H1 (cell line): ENCODE measurements around the gene AP5S1. TPM values are rescaled to one million over a fixed set of nuclear protein-coding genes. Genes with fewer than 3 reads are reported as not detected.

Experiments used
- CTCF ChIA-PET: fragments of 300-600 bp; sonication (Branson Sonifier 250); formaldehyde crosslinking; loops from one replicate; lab custom pipeline; 2021; ENCODE audit not compliant: partially characterized antibody; lab: Charles Lee
- POLR2A ChIA-PET: fragments of 300-600 bp; sonication (Branson Sonifier 250); formaldehyde crosslinking; loops from one replicate; lab custom pipeline; 2021; ENCODE audit warnings: inconsistent platforms; ENCODE audit not compliant: partially characterized antibody; lab: Charles Lee
- DNase-seq, 2 experiments: peaks; one replicate each; pipeline versions ENCODE4 v3.0.0 to v3.0.0-alpha.2; 2010 to 2022; ENCODE audit warnings: low spot score in 2 of 2, low read depth in 1 of 2, mixed read lengths in 1 of 2
- FAIRE-seq: peaks from 2 replicates; lab custom pipeline; 2011; peaks lifted over from hg19 to GRCh38; lab: Jason Lieb, UNC
- H2AFZ ChIP-seq: 2 replicates; pipeline ENCODE4 v1.8.1; 2012; ENCODE audit warnings: low read length, inconsistent platforms
- H2AK5ac ChIP-seq: 2 replicates; pipeline ENCODE4 v1.6.1; 2013; ENCODE audit warnings: low read depth, low read length
- H2BK120ac ChIP-seq: replicated peaks from 2 replicates; pipeline ENCODE3; 2013; ENCODE audit warnings: low read depth, low read length, inconsistent platforms
- H2BK12ac ChIP-seq: 2 replicates; pipeline ENCODE4 v1.6.1; 2013; ENCODE audit warnings: low read depth, low read length
- H2BK15ac ChIP-seq: 2 replicates; pipeline ENCODE4 v1.6.1; 2013; ENCODE audit warnings: low read length
- H2BK20ac ChIP-seq: 2 replicates; pipeline ENCODE4 v1.6.1; 2013; ENCODE audit warnings: low read length
- H2BK5ac ChIP-seq: 2 replicates; pipeline ENCODE4 v1.6.1; 2013; ENCODE audit warnings: low read depth, low read length
- H3K14ac ChIP-seq: 2 replicates; pipeline ENCODE4 v1.6.1; 2013; ENCODE audit warnings: inconsistent platforms; ENCODE audit not compliant: insufficient read length
- H3K18ac ChIP-seq: 2 replicates; pipeline ENCODE4 v1.6.1; 2013; ENCODE audit warnings: low read length; ENCODE audit errors: extremely low read depth
- H3K23ac ChIP-seq: 2 replicates; pipeline ENCODE4 v1.6.1; 2013; ENCODE audit warnings: inconsistent platforms; ENCODE audit not compliant: insufficient read length
- H3K23me2 ChIP-seq: 2 replicates; pipeline ENCODE4 v1.6.1; 2013; ENCODE audit warnings: low read depth, low read length
- H3K27ac ChIP-seq: 2 replicates; pipeline ENCODE4 v1.6.1; 2011; ENCODE audit warnings: low read depth, low read length, inconsistent platforms
- H3K27me3 ChIP-seq, 4 experiments: replicated peaks in 1 of 4; 1 replicate in 1 of 4; 2 replicates in 3 of 4; pipeline versions ENCODE4 v1.6.1 to v1.8.1; 2011 to 2013; ENCODE audit warnings: low read length in 3 of 4, mild to moderate bottlenecking in 3 of 4, inconsistent platforms in 2 of 4, mixed read lengths in 2 of 4, moderate library complexity in 1 of 4; ENCODE audit not compliant: control insufficient read depth in 3 of 4, insufficient read depth in 3 of 4; ENCODE audit errors: extremely low read depth in 1 of 4
- H3K36me3 ChIP-seq, 4 experiments: 2 replicates each; pipeline versions ENCODE4 v1.6.1 to v1.8.1; 2011 to 2013; ENCODE audit warnings: mild to moderate bottlenecking in 4 of 4, low read length in 3 of 4, moderate library complexity in 2 of 4, control low read depth in 1 of 4, inconsistent platforms in 1 of 4; ENCODE audit not compliant: insufficient read depth in 4 of 4, control insufficient read depth in 2 of 4
- H3K4ac ChIP-seq: replicated peaks from 2 replicates; pipeline ENCODE3; 2013; ENCODE audit warnings: low read length, low read depth, mixed read lengths, inconsistent platforms; ENCODE audit not compliant: insufficient read length
- H3K4me1 ChIP-seq, 4 experiments: replicated peaks in 1 of 4; 1 replicate in 1 of 4; 2 replicates in 3 of 4; pipeline versions ENCODE4 v1.6.1 to v1.8.1; 2011 to 2013; ENCODE audit warnings: low read length in 3 of 4, inconsistent platforms in 2 of 4, mixed read lengths in 1 of 4; ENCODE audit not compliant: insufficient read depth in 4 of 4, control insufficient read depth in 3 of 4
- H3K4me2 ChIP-seq, 2 experiments: 2 replicates each; pipeline versions ENCODE4 v1.6.1 to v1.8.1; 2011 to 2013; ENCODE audit warnings: low read depth in 2 of 2, low read length in 2 of 2, control low read depth in 1 of 2, inconsistent platforms in 1 of 2, mild to moderate bottlenecking in 1 of 2; ENCODE audit not compliant: insufficient read depth in 1 of 2
- H3K4me3 ChIP-seq, 4 experiments: fragments of 200-600, 300-600 bp in 1 of 4; sonication (generic), shearing (Covaris generic), sonication (Bioruptor Twin) in 1 of 4; 2 replicates each; pipeline versions ENCODE4 v1.5.1 to v1.8.1; 2011 to 2016; ENCODE audit warnings: low read length in 4 of 4, low read depth in 3 of 4, control low read depth in 2 of 4, inconsistent platforms in 2 of 4, mild to moderate bottlenecking in 2 of 4, mixed read lengths in 1 of 4, moderate library complexity in 1 of 4; ENCODE audit not compliant: insufficient read depth in 2 of 4; ENCODE audit errors: extremely low read depth in 1 of 4
- H3K56ac ChIP-seq: replicated peaks from 2 replicates; pipeline ENCODE3; 2013; ENCODE audit warnings: low read depth, mild to moderate bottlenecking, mixed read lengths, low read length, inconsistent platforms; ENCODE audit not compliant: insufficient read length
- H3K79me1 ChIP-seq: 2 replicates; pipeline ENCODE4 v1.6.1; 2013; ENCODE audit warnings: low read depth, low read length, control low read depth
- H3K79me2 ChIP-seq, 2 experiments: 2 replicates each; pipeline versions ENCODE4 v1.6.1 to v1.8.1; 2012 to 2013; ENCODE audit warnings: low read length in 2 of 2, mild to moderate bottlenecking in 2 of 2, inconsistent platforms in 1 of 2; ENCODE audit not compliant: insufficient read depth in 2 of 2, control insufficient read depth in 1 of 2
- H3K9ac ChIP-seq, 4 experiments: replicated peaks in 1 of 4; 1 replicate in 1 of 4; 2 replicates in 3 of 4; pipeline versions ENCODE4 v1.6.1 to v1.8.1; 2011 to 2013; ENCODE audit warnings: low read depth in 3 of 4, low read length in 3 of 4, control low read depth in 2 of 4, mild to moderate bottlenecking in 2 of 4, moderate library complexity in 2 of 4, inconsistent platforms in 1 of 4; ENCODE audit errors: extremely low read depth in 1 of 4
- H3K9me3 ChIP-seq, 2 experiments: 2 replicates each; pipeline versions ENCODE4 v1.6.1 to v1.8.1; 2012 to 2013; ENCODE audit warnings: mild to moderate bottlenecking in 2 of 2, moderate library complexity in 2 of 2, control low read depth in 1 of 2, inconsistent platforms in 1 of 2, low read depth in 1 of 2, low read length in 1 of 2, mixed read lengths in 1 of 2; ENCODE audit not compliant: insufficient read depth in 2 of 2
- H4K20me1 ChIP-seq, 2 experiments: replicated peaks in 1 of 2; 2 replicates each; pipeline versions ENCODE3 to v1.8.1; 2011 to 2013; ENCODE audit warnings: inconsistent platforms in 2 of 2, low read length in 2 of 2, mild to moderate bottlenecking in 1 of 2; ENCODE audit not compliant: insufficient read depth in 2 of 2, control insufficient read depth in 1 of 2
- H4K5ac ChIP-seq: 2 replicates; pipeline ENCODE4 v1.6.1; 2013; ENCODE audit warnings: low read length, low read depth, mixed read lengths, inconsistent platforms; ENCODE audit not compliant: insufficient read length
- H4K8ac ChIP-seq: 2 replicates; pipeline ENCODE4 v1.8.0; 2013; ENCODE audit warnings: mild to moderate bottlenecking, moderate library complexity, low read length, inconsistent platforms; ENCODE audit not compliant: insufficient read depth; ENCODE audit errors: extremely low read depth
- H4K91ac ChIP-seq: replicated peaks from 2 replicates; pipeline ENCODE3; 2013; ENCODE audit warnings: low read length, mixed read lengths, inconsistent platforms; ENCODE audit not compliant: insufficient read length
- ATF3 ChIP-seq: IDR thresholded peaks from 2 replicates; pipeline ENCODE4 v1.6.1; 2011; ENCODE audit warnings: low read depth, mild to moderate bottlenecking, low read length; ENCODE audit not compliant: insufficient read depth
- BRCA1 ChIP-seq: IDR thresholded peaks from 2 replicates; pipeline ENCODE4 v1.6.1; 2012; ENCODE audit warnings: low read depth, low read length, improper control_type of control experiment
- CBX8 ChIP-seq: fragments of 300-800, 300-1000 bp; sonication (generic); IDR thresholded peaks from 2 replicates; pipeline ENCODE4 v1.7.1; 2016; ENCODE audit warnings: low read depth, low read length, borderline replicate concordance
- CHD2 ChIP-seq: IDR thresholded peaks from 2 replicates; pipeline ENCODE4 v1.6.1; 2012; ENCODE audit warnings: low read length, improper control_type of control experiment
- RBBP5 ChIP-seq: IDR thresholded peaks from 2 replicates; pipeline ENCODE4 v1.7.1; 2012; ENCODE audit warnings: low read depth, mild to moderate bottlenecking, inconsistent platforms, low read length, moderate library complexity, borderline replicate concordance
- RFX5 ChIP-seq: IDR thresholded peaks from 2 replicates; pipeline ENCODE4 v1.6.1; 2011; ENCODE audit warnings: low read depth, low read length, improper control_type of control experiment, borderline replicate concordance
- SIRT6 ChIP-seq: IDR thresholded peaks from one replicate; pipeline ENCODE4 v1.7.1; 2012; ENCODE audit warnings: low read length, inconsistent platforms
- SP4 ChIP-seq: IDR thresholded peaks from 2 replicates; pipeline ENCODE4 v1.6.1; 2012; ENCODE audit warnings: low read length, inconsistent platforms
- WGBS, 2 experiments: shearing (Covaris generic) in 1 of 2; methylation state at CpG; one replicate each; pipeline versions ENCODE4 v1.1.6 to v1.1.7; 2013 to 2015; ENCODE audit warnings: low lambda C conversion rate in 2 of 2, mixed read lengths in 2 of 2, inconsistent platforms in 1 of 2, low coverage in 1 of 2, missing lambda C conversion rate in 1 of 2; ENCODE audit not compliant: insufficient replicate concordance in 2 of 2, insufficient coverage in 1 of 2, insufficient read length in 1 of 2; ENCODE audit errors: extremely low coverage in 1 of 2, missing lambda C conversion rate in 1 of 2; 5-methylcytosine and 5-hydroxymethylcytosine counted together
- polyA plus RNA-seq, 7 experiments: library from polyadenylated mRNA; depleted of rRNA in 3 of 7; stranded (reverse) in 5 of 7; unstranded in 2 of 7; fragments of >200 nt in 5 of 7; fragments of 200-250 nt in 2 of 7; gene quantifications; 1 replicate in 5 of 7; 2 replicates in 1 of 7; 4 replicates in 1 of 7; pipeline versions ENCODE4 v1.2.1 to v1.2.3, GENCODE V29; 2011 to 2013; ENCODE audit warnings: missing spikeins in 2 of 7, mixed read lengths in 2 of 7
- total RNA-seq: library from RNA; stranded (reverse); fragmentation: NEBNext Ultra II Directional; extraction: Animal tissue kit (Norgen Biotek cat#: 25700); gene quantifications from 2 replicates; pipeline ENCODE4 v1.2.1, GENCODE V29; 2021
- TF ChIP-seq, protein P1 (sequence below), 3 experiments: IDR thresholded peaks; 1 replicate in 2 of 3; 2 replicates in 1 of 3; pipeline versions ENCODE4 v1.5.1 to v1.6.1; 2011; ENCODE audit warnings: low read length in 3 of 3, mild to moderate bottlenecking in 3 of 3, inconsistent platforms in 2 of 3, low read depth in 1 of 3, moderate library complexity in 1 of 3; ENCODE audit not compliant: insufficient read depth in 1 of 3; ENCODE audit errors: control extremely low read depth in 1 of 3

AP5S1 gene
- total and polyA plus RNA-seq, 2 of the 8 experiments (the other 6 are each of a cell fraction or from before 2014, with no cell fraction given), result 3.3 to 3.7 TPM

- no peak overlapping the region for H3K4ac ChIP-seq
- no peaks in the 10 kb centered on the region; the same call in 1 of the 2 replicates for H3K79me1 ChIP-seq
- no peak overlapping the region for H3K23ac ChIP-seq
- H3K36me3 ChIP-seq, result peaks cover 4 to 16% (median 15%) of the 10 kb centered on the region in 4 experiments; a peak in 7 of 8 replicates
- H2BK120ac ChIP-seq, result no peak overlapping the region
- peaks cover 9% of the 10 kb centered on the region; the same call in 1 of the 2 replicates for H3K23me2 ChIP-seq
- no peak overlapping the region for H3K27ac ChIP-seq
- H3K27me3 ChIP-seq, result peaks cover 0 to 3% (median 0%) of the 10 kb centered on the region in 4 experiments; a peak in 1 of 7 replicates
- peak overlapping the region in 1 of 4 experiments; percentile 85; a peak in 1 of 8 replicates for H3K4me3 ChIP-seq
- H3K14ac ChIP-seq, result no peak overlapping the region
- H3K9ac ChIP-seq, result no peak overlapping the region
- H2BK15ac ChIP-seq, result no peak overlapping the region
- no peak overlapping the region for H2BK5ac ChIP-seq
- DNase-seq (no peak), FAIRE-seq (no peak)
- H4K5ac ChIP-seq, result no peak overlapping the region
- no peaks in the 10 kb centered on the region; a peak in 1 of 4 replicates for H3K79me2 ChIP-seq
- no peak overlapping the region for H3K18ac ChIP-seq
- ChIA-PET CTCF (interaction anchor here (0.6 kb wide), 1 partner anchor 744 kb away, joined by 3 read pairs; no protein-coding TSS in a partner anchor), POLR2A (no interaction called here)
- H4K8ac ChIP-seq, result no peak overlapping the region
- no peak overlapping the region for H2AFZ ChIP-seq
- peaks cover 3% of the 10 kb centered on the region in 2 experiments for H4K20me1 ChIP-seq
- H3K4me2 ChIP-seq, result peak overlapping the region; percentile 63 to 98; a peak in 2 of 4 replicates
- peaks cover 5 to 35% (median 28%) of the 10 kb centered on the region in 4 experiments for H3K4me1 ChIP-seq
- no peak overlapping the region for H3K56ac ChIP-seq
- no peak overlapping the region for H2BK20ac ChIP-seq
- H3K9me3 ChIP-seq, result no peaks in the 10 kb centered on the region
- no peak overlapping the region; the same call in 1 of the 2 replicates for H2AK5ac ChIP-seq
- no peak overlapping the region for H4K91ac ChIP-seq
- 79% methylated on average over 14 of the region's 19 CpGs; no CpG with 5 or more reads in 1 of the 2 experiments for WGBS, 2 experiments
- peak overlapping the region; percentile 35; the same call in 1 of the 2 replicates for H2BK12ac ChIP-seq
- TF ChIP-seq RFX5, result no peak
- no peak for TF ChIP-seq SIRT6
- TF ChIP-seq CHD2, result no peak
- TF ChIP-seq BRCA1, result no peak
- no peak for TF ChIP-seq CBX8
- no peak for TF ChIP-seq RBBP5
- TF ChIP-seq ATF3, result no peak
- TF ChIP-seq SP4, result no peak
- TF ChIP-seq, protein P1, sequence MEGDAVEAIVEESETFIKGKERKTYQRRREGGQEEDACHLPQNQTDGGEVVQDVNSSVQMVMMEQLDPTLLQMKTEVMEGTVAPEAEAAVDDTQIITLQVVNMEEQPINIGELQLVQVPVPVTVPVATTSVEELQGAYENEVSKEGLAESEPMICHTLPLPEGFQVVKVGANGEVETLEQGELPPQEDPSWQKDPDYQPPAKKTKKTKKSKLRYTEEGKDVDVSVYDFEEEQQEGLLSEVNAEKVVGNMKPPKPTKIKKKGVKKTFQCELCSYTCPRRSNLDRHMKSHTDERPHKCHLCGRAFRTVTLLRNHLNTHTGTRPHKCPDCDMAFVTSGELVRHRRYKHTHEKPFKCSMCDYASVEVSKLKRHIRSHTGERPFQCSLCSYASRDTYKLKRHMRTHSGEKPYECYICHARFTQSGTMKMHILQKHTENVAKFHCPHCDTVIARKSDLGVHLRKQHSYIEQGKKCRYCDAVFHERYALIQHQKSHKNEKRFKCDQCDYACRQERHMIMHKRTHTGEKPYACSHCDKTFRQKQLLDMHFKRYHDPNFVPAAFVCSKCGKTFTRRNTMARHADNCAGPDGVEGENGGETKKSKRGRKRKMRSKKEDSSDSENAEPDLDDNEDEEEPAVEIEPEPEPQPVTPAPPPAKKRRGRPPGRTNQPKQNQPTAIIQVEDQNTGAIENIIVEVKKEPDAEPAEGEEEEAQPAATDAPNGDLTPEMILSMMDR (IDR thresholded peaks at IDR 0.05; ENCODE audit: control extremely low read depth in 1 of 3, insufficient read depth in 1 of 3, low read depth in 1 of 3, low read length in 3 of 3), result no peak
Measured at GRCh38 chr20:3797592-3798372, 22.6 kb upstream of the AP5S1 start.
